ENCODE results near the gene RASGRF2. TPM values are rescaled to one million over a fixed set of nuclear protein-coding genes. Genes with fewer than 3 reads are reported as not detected.
A peak's percentile ranks its signal among the peaks of the same experiment; 100 is the strongest.

Gene RASGRF2
- polyA plus RNA-seq, 2 donors: 0.40 to 0.69 TPM

- Histone ChIP-seq H3K4me3 (ENCODE audit: low read depth in 1 of 2, low read length in 2 of 2) (peak overlapping the region in 1 of 2 donors; percentile 56), H3K27ac (ENCODE audit: low read depth in 2 of 2, low read length in 1 of 2) (no peak overlapping the region), H3K4me1 (ENCODE audit: control insufficient read depth in 2 of 2, insufficient read depth in 2 of 2, low read length in 1 of 2) (peaks cover 3 to 8% of the 10 kb centered on the region in 2 donors), H3K36me3 (ENCODE audit: control insufficient read depth in 2 of 2, insufficient read depth in 2 of 2, low read length in 1 of 2) (no peaks in the 10 kb centered on the region), H3K27me3 (ENCODE audit: control insufficient read depth in 1 of 2, insufficient read depth in 2 of 2, low read length in 2 of 2) (peaks cover 5 to 6% of the 10 kb centered on the region in 2 donors), H3K9me3 (ENCODE audit: control insufficient read depth in 2 of 2, insufficient read depth in 1 of 2, low read depth in 1 of 2, low read length in 1 of 2) (no peaks in the 10 kb centered on the region)
- 28 to 34% methylated on average over 18 of the region's 18 CpGs for WGBS, 2 donors
Measured at GRCh38 chr5:80961376-80962281, 1.5 kb downstream of the RASGRF2 start.

GRCh38 chr5:80962630-80963520, 2.7 kb downstream of the RASGRF2 start:
- 78 to 83% methylated on average over 2 of the region's 2 CpGs for WGBS, 2 donors
- no peak overlapping the region for H3K27ac ChIP-seq (ENCODE audit: low read depth in 2 of 2, low read length in 1 of 2)
- H3K9me3 ChIP-seq (ENCODE audit: control insufficient read depth in 2 of 2, insufficient read depth in 1 of 2, low read depth in 1 of 2, low read length in 1 of 2): no peaks in the 10 kb centered on the region
- no peaks in the 10 kb centered on the region for H3K36me3 ChIP-seq (ENCODE audit: control insufficient read depth in 2 of 2, insufficient read depth in 2 of 2, low read length in 1 of 2)
- H3K4me3 ChIP-seq (ENCODE audit: low read depth in 1 of 2, low read length in 2 of 2): no peak overlapping the region
- H3K27me3 ChIP-seq (ENCODE audit: control insufficient read depth in 1 of 2, insufficient read depth in 2 of 2, low read length in 2 of 2): peaks cover 5 to 6% of the 10 kb centered on the region in 2 donors
- peaks cover 3 to 8% of the 10 kb centered on the region in 2 donors for H3K4me1 ChIP-seq (ENCODE audit: control insufficient read depth in 2 of 2, insufficient read depth in 2 of 2, low read length in 1 of 2)

GRCh38 chr5:80963521-80963895, 3.3 kb downstream of the RASGRF2 start:
- Histone ChIP-seq H3K27me3 (ENCODE audit: control insufficient read depth in 1 of 2, insufficient read depth in 2 of 2, low read length in 2 of 2) (peaks cover 3 to 5% of the 10 kb centered on the region in 2 donors), H3K4me1 (ENCODE audit: control insufficient read depth in 2 of 2, insufficient read depth in 2 of 2, low read length in 1 of 2) (peaks cover 3 to 8% of the 10 kb centered on the region in 2 donors), H3K4me3 (ENCODE audit: low read depth in 1 of 2, low read length in 2 of 2) (no peak overlapping the region), H3K36me3 (ENCODE audit: control insufficient read depth in 2 of 2, insufficient read depth in 2 of 2, low read length in 1 of 2) (no peaks in the 10 kb centered on the region), H3K9me3 (ENCODE audit: control insufficient read depth in 2 of 2, insufficient read depth in 1 of 2, low read depth in 1 of 2, low read length in 1 of 2) (no peaks in the 10 kb centered on the region), H3K27ac (ENCODE audit: low read depth in 2 of 2, low read length in 1 of 2) (no peak overlapping the region)
- WGBS, 2 donors: 55 to 60% methylated on average over 2 of the region's 2 CpGs

GRCh38 chr5:80963966-80964481, 3.9 kb downstream of the RASGRF2 start:
- peaks cover 3 to 5% of the 10 kb centered on the region in 2 donors for H3K27me3 ChIP-seq (ENCODE audit: control insufficient read depth in 1 of 2, insufficient read depth in 2 of 2, low read length in 2 of 2)
- no peak overlapping the region for H3K27ac ChIP-seq (ENCODE audit: low read depth in 2 of 2, low read length in 1 of 2)
- H3K9me3 ChIP-seq (ENCODE audit: control insufficient read depth in 2 of 2, insufficient read depth in 1 of 2, low read depth in 1 of 2, low read length in 1 of 2): no peaks in the 10 kb centered on the region
- H3K4me1 ChIP-seq (ENCODE audit: control insufficient read depth in 2 of 2, insufficient read depth in 2 of 2, low read length in 1 of 2): peaks cover 3 to 8% of the 10 kb centered on the region in 2 donors
- WGBS, 2 donors: 58 to 61% methylated on average over 3 of the region's 3 CpGs
- no peaks in the 10 kb centered on the region for H3K36me3 ChIP-seq (ENCODE audit: control insufficient read depth in 2 of 2, insufficient read depth in 2 of 2, low read length in 1 of 2)
- no peak overlapping the region for H3K4me3 ChIP-seq (ENCODE audit: low read depth in 1 of 2, low read length in 2 of 2)

- H3K27me3 ChIP-seq (ENCODE audit: control insufficient read depth in 1 of 2, insufficient read depth in 2 of 2, low read length in 2 of 2): peaks cover 3 to 5% of the 10 kb centered on the region in 2 donors
- H3K36me3 ChIP-seq (ENCODE audit: control insufficient read depth in 2 of 2, insufficient read depth in 2 of 2, low read length in 1 of 2): no peaks in the 10 kb centered on the region
- H3K9me3 ChIP-seq (ENCODE audit: control insufficient read depth in 2 of 2, insufficient read depth in 1 of 2, low read depth in 1 of 2, low read length in 1 of 2): no peaks in the 10 kb centered on the region
- peaks cover 3 to 8% of the 10 kb centered on the region in 2 donors for H3K4me1 ChIP-seq (ENCODE audit: control insufficient read depth in 2 of 2, insufficient read depth in 2 of 2, low read length in 1 of 2)
- no peak overlapping the region for H3K27ac ChIP-seq (ENCODE audit: low read depth in 2 of 2, low read length in 1 of 2)
- 39 to 46% methylated on average over 3 of the region's 3 CpGs for WGBS, 2 donors
- no peak overlapping the region for H3K4me3 ChIP-seq (ENCODE audit: low read depth in 1 of 2, low read length in 2 of 2)
Measured at GRCh38 chr5:80964491-80964890, 4.3 kb downstream of the RASGRF2 start.

GRCh38 chr5:80964919-80965318, 4.8 kb downstream of the RASGRF2 start:
- H3K27ac ChIP-seq (ENCODE audit: low read depth in 2 of 2, low read length in 1 of 2): no peak overlapping the region
- H3K27me3 ChIP-seq (ENCODE audit: control insufficient read depth in 1 of 2, insufficient read depth in 2 of 2, low read length in 2 of 2): peaks cover 3 to 4% of the 10 kb centered on the region in 2 donors
- no peaks in the 10 kb centered on the region for H3K9me3 ChIP-seq (ENCODE audit: control insufficient read depth in 2 of 2, insufficient read depth in 1 of 2, low read depth in 1 of 2, low read length in 1 of 2)
- peaks cover 1 to 8% of the 10 kb centered on the region in 2 donors for H3K4me1 ChIP-seq (ENCODE audit: control insufficient read depth in 2 of 2, insufficient read depth in 2 of 2, low read length in 1 of 2)
- no peaks in the 10 kb centered on the region for H3K36me3 ChIP-seq (ENCODE audit: control insufficient read depth in 2 of 2, insufficient read depth in 2 of 2, low read length in 1 of 2)
- 69 to 77% methylated on average over 5 of the region's 5 CpGs for WGBS, 2 donors
- H3K4me3 ChIP-seq (ENCODE audit: low read depth in 1 of 2, low read length in 2 of 2): no peak overlapping the region

GRCh38 chr5:80967500-80968181, 7.5 kb downstream of the RASGRF2 start:
- Histone ChIP-seq H3K27ac (ENCODE audit: low read depth in 2 of 2, low read length in 1 of 2) (peak overlapping the region in 1 of 2 donors; percentile 15), H3K27me3 (ENCODE audit: control insufficient read depth in 1 of 2, insufficient read depth in 2 of 2, low read length in 2 of 2) (no peaks in the 10 kb centered on the region), H3K4me1 (ENCODE audit: control insufficient read depth in 2 of 2, insufficient read depth in 2 of 2, low read length in 1 of 2) (no peaks in the 10 kb centered on the region), H3K36me3 (ENCODE audit: control insufficient read depth in 2 of 2, insufficient read depth in 2 of 2, low read length in 1 of 2) (no peaks in the 10 kb centered on the region), H3K4me3 (ENCODE audit: low read depth in 1 of 2, low read length in 2 of 2) (no peak overlapping the region), H3K9me3 (ENCODE audit: control insufficient read depth in 2 of 2, insufficient read depth in 1 of 2, low read depth in 1 of 2, low read length in 1 of 2) (no peaks in the 10 kb centered on the region)
- WGBS, 2 donors: 29 to 40% methylated on average over 2 of the region's 2 CpGs

- WGBS, 2 donors: 90 to 92% methylated on average over 4 of the region's 4 CpGs
- Histone ChIP-seq H3K27me3 (ENCODE audit: control insufficient read depth in 1 of 2, insufficient read depth in 2 of 2, low read length in 2 of 2) (no peaks in the 10 kb centered on the region), H3K4me3 (ENCODE audit: low read depth in 1 of 2, low read length in 2 of 2) (no peak overlapping the region), H3K27ac (ENCODE audit: low read depth in 2 of 2, low read length in 1 of 2) (no peak overlapping the region), H3K36me3 (ENCODE audit: control insufficient read depth in 2 of 2, insufficient read depth in 2 of 2, low read length in 1 of 2) (no peaks in the 10 kb centered on the region), H3K4me1 (ENCODE audit: control insufficient read depth in 2 of 2, insufficient read depth in 2 of 2, low read length in 1 of 2) (no peaks in the 10 kb centered on the region), H3K9me3 (ENCODE audit: control insufficient read depth in 2 of 2, insufficient read depth in 1 of 2, low read depth in 1 of 2, low read length in 1 of 2) (no peaks in the 10 kb centered on the region)
Measured at GRCh38 chr5:80973027-80973426, 12.9 kb downstream of the RASGRF2 start.

GRCh38 chr5:80975065-80975464, 14.9 kb downstream of the RASGRF2 start:
- Histone ChIP-seq H3K36me3 (ENCODE audit: control insufficient read depth in 2 of 2, insufficient read depth in 2 of 2, low read length in 1 of 2) (no peaks in the 10 kb centered on the region), H3K27ac (ENCODE audit: low read depth in 2 of 2, low read length in 1 of 2) (peak overlapping the region in 1 of 2 donors; percentile 30), H3K9me3 (ENCODE audit: control insufficient read depth in 2 of 2, insufficient read depth in 1 of 2, low read depth in 1 of 2, low read length in 1 of 2) (no peaks in the 10 kb centered on the region), H3K4me3 (ENCODE audit: low read depth in 1 of 2, low read length in 2 of 2) (no peak overlapping the region), H3K4me1 (ENCODE audit: control insufficient read depth in 2 of 2, insufficient read depth in 2 of 2, low read length in 1 of 2) (no peaks in the 10 kb centered on the region), H3K27me3 (ENCODE audit: control insufficient read depth in 1 of 2, insufficient read depth in 2 of 2, low read length in 2 of 2) (no peaks in the 10 kb centered on the region)
- 37 to 55% methylated on average over 5 of the region's 5 CpGs for WGBS, 2 donors
